GM06990 (cell line): ENCODE measurements around the gene PALMD.

Experiments
- DNase-seq: peaks from one replicate; pipeline ENCODE4 v3.0.0-alpha.2; 2011; ENCODE audit not compliant: insufficient read length; ENCODE audit errors: extremely low read depth
- H3K27me3 ChIP-seq: replicated peaks from 2 replicates; pipeline ENCODE4 v1.6.0; 2011; ENCODE audit warnings: low read length; ENCODE audit not compliant: control insufficient read depth, insufficient read depth
- H3K36me3 ChIP-seq: 2 replicates; pipeline ENCODE4 v1.5.1; 2011; ENCODE audit warnings: low read length; ENCODE audit not compliant: control insufficient read depth, insufficient read depth
- H3K4me3 ChIP-seq: replicated peaks from 2 replicates; pipeline ENCODE4 v1.5.1; 2011; ENCODE audit warnings: low read depth, mild to moderate bottlenecking, control low read depth, low read length
- CTCF ChIP-seq: IDR thresholded peaks from 2 replicates; pipeline ENCODE4 v1.5.1; 2011; ENCODE audit warnings: low read length, control low read depth, mild to moderate bottlenecking, inconsistent platforms; ENCODE audit not compliant: insufficient read depth, poor library complexity, severe bottlenecking

The PALMD gene

GRCh38 chr1:99622702-99623347 is 23.1 kb upstream of the PALMD start:
- DNase-seq = no peak
- Histone ChIP-seq H3K4me3 (no peak overlapping the region), H3K27me3 (no peaks in the 10 kb centered on the region), H3K36me3 (no peaks in the 10 kb centered on the region)
- no peak for TF ChIP-seq CTCF

- no peak for TF ChIP-seq CTCF
- no peak overlapping the region for H3K4me3 ChIP-seq
- DNase-seq = no peak
- H3K36me3 ChIP-seq = no peaks in the 10 kb centered on the region
- no peaks in the 10 kb centered on the region for H3K27me3 ChIP-seq
Observed at GRCh38 chr1:99623554-99623953, 22.4 kb upstream of the PALMD start.

- H3K27me3 ChIP-seq = no peaks in the 10 kb centered on the region
- no peak overlapping the region for H3K4me3 ChIP-seq
- H3K36me3 ChIP-seq = no peaks in the 10 kb centered on the region
- no peak for TF ChIP-seq CTCF
- DNase-seq = no peak
Observed at GRCh38 chr1:99627615-99628014, 18.3 kb upstream of the PALMD start.

GRCh38 chr1:99629164-99629563 is 16.7 kb upstream of the PALMD start:
- Histone ChIP-seq H3K36me3 (no peaks in the 10 kb centered on the region), H3K27me3 (no peaks in the 10 kb centered on the region; the same call in 1 of the 2 replicates), H3K4me3 (no peak overlapping the region)
- DNase-seq = no peak
- no peak for TF ChIP-seq CTCF

GRCh38 chr1:99634971-99635624 is 10.8 kb upstream of the PALMD start:
- H3K36me3 ChIP-seq = no peaks in the 10 kb centered on the region
- no peak for DNase-seq
- TF ChIP-seq CTCF = no peak

More at GRCh38 chr1:99634971-99635624, 10.8 kb upstream of the PALMD start:
- H3K27me3 ChIP-seq = no peaks in the 10 kb centered on the region; the same call in 1 of the 2 replicates
- no peak overlapping the region for H3K4me3 ChIP-seq
